ENCODE data around the gene CHRNA7. TPM values are rescaled to one million over a fixed set of nuclear protein-coding genes. Genes with fewer than 3 reads are reported as not detected.

The CHRNA7 gene
- total RNA-seq, 2 donors from 2014 or later = 2.6 to 4.4 TPM

DNA sequence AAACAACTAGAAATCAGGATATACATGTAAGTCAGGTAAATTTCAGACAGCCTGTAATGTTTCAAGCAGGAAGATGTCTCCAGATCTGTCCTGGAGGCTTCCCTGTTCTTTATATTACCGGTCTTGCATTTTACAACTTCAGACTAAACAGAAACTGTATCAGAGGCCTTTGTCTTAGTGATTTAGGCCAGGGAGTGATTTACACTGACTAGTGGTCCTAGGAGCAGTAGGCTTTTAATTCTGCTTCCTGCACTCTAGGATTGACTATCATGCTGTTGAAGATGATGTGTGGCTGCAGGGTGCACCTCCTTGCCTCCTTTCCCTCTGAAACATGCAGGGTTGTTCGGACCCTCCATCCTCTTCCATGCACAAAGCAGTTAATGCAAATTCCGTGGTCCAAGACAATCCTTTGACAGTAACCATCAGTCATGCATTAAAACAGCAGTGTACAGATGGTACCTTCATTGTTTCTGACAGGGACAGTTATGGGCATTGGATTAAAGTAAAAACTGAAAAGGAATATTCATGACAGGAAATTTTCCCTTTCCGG lies 27.6 kb downstream of the CHRNA7 start:
- no peak for TF ChIP-seq POLR2A (IDR thresholded peaks at IDR 0.05)
- TF ChIP-seq, protein P1, sequence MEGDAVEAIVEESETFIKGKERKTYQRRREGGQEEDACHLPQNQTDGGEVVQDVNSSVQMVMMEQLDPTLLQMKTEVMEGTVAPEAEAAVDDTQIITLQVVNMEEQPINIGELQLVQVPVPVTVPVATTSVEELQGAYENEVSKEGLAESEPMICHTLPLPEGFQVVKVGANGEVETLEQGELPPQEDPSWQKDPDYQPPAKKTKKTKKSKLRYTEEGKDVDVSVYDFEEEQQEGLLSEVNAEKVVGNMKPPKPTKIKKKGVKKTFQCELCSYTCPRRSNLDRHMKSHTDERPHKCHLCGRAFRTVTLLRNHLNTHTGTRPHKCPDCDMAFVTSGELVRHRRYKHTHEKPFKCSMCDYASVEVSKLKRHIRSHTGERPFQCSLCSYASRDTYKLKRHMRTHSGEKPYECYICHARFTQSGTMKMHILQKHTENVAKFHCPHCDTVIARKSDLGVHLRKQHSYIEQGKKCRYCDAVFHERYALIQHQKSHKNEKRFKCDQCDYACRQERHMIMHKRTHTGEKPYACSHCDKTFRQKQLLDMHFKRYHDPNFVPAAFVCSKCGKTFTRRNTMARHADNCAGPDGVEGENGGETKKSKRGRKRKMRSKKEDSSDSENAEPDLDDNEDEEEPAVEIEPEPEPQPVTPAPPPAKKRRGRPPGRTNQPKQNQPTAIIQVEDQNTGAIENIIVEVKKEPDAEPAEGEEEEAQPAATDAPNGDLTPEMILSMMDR (IDR thresholded peaks at IDR 0.05) = no peak
- H3K4me1 ChIP-seq = peaks cover 7% of the 10 kb centered on the region
- ATAC-seq = no peak
- no peaks in the 10 kb centered on the region for H3K36me3 ChIP-seq (replicated peaks in 1 of 2; ENCODE audit: insufficient read depth in 1 of 2, low read depth in 2 of 2)
- no peak for DNase-seq
- H3K4me3 ChIP-seq = no peak overlapping the region
- intact Hi-C loops (cut with DNase I) = no loop called here
- H3K27ac ChIP-seq = no peak overlapping the region
- H3K9me3 ChIP-seq = no peaks in the 10 kb centered on the region
- no peaks in the 10 kb centered on the region for H3K27me3 ChIP-seq
- WGBS, 2 donors = 81 to 85% methylated on average over 4 of the region's 4 CpGs

DNA sequence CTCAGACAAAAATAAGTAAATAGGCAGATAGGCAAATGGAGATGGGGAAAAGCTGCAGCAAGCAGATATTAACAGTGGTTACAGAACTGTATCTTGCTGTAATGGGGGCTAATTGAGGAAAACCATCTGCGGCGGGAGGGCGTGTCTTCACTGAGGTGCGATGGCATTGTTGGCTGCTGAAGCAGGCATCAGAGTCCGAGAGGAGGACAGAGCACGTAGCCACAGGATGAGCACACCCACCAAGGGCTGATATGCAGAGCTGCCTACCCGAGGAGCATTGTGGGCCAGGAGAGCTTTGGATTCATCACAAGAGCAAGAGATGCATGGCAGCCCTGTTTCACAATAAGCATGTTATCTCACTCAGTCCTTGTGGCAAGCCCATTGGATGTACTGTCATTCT lies 30.4 kb downstream of the CHRNA7 start:
- TF ChIP-seq, protein P1 (IDR thresholded peaks at IDR 0.05) = no peak
- no peak for TF ChIP-seq POLR2A (IDR thresholded peaks at IDR 0.05)
- DNase-seq (no peak), ATAC-seq (no peak)
- H3K27ac ChIP-seq = no peak overlapping the region
- no peak overlapping the region for H3K4me3 ChIP-seq
- no peaks in the 10 kb centered on the region for H3K36me3 ChIP-seq (replicated peaks in 1 of 2; ENCODE audit: insufficient read depth in 1 of 2, low read depth in 2 of 2)
- 92% methylated on average over 7 of the region's 7 CpGs for WGBS, 2 donors
- no peaks in the 10 kb centered on the region for H3K27me3 ChIP-seq
- intact Hi-C loops (cut with DNase I) = no loop called here
- H3K9me3 ChIP-seq = no peaks in the 10 kb centered on the region
- no peaks in the 10 kb centered on the region for H3K4me1 ChIP-seq

DNA sequence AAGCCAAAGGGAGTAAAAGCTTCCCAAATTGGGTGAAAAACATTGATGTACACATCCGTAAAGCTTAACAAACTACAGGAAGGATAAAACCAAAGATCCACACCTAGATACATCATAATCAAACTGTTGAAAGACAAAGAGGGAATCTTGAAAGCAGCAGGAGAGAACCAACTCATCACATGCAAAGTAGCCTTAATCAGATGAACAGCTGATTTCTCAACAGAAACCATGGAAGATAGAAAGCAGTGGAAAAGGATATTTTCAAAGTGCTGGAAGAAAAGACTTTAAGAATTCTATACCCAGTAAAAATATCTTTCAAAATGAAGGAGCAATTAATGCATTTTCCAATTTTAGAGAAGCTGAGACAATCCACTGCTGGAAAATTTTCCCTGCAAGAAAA lies 36.8 kb downstream of the CHRNA7 start:
- Histone ChIP-seq H3K9me3 (peaks cover 0 to 12% (median 4%) of the 10 kb centered on the region in 3 donors), H3K27ac (no peak overlapping the region), H3K4me1 (no peaks in the 10 kb centered on the region), H3K27me3 (no peaks in the 10 kb centered on the region), H3K4me3 (no peak overlapping the region), H3K36me3 (replicated peaks in 1 of 2; ENCODE audit: insufficient read depth in 1 of 2, low read depth in 2 of 2) (no peaks in the 10 kb centered on the region)
- ATAC-seq (no peak), DNase-seq (no peak)
- WGBS, 2 donors = 92 to 94% methylated on average over 1 of the region's 1 CpG
- intact Hi-C loops (cut with DNase I) = no loop called here
- TF ChIP-seq, protein P1 (IDR thresholded peaks at IDR 0.05) = no peak
- no peak for TF ChIP-seq POLR2A (IDR thresholded peaks at IDR 0.05)

DNA sequence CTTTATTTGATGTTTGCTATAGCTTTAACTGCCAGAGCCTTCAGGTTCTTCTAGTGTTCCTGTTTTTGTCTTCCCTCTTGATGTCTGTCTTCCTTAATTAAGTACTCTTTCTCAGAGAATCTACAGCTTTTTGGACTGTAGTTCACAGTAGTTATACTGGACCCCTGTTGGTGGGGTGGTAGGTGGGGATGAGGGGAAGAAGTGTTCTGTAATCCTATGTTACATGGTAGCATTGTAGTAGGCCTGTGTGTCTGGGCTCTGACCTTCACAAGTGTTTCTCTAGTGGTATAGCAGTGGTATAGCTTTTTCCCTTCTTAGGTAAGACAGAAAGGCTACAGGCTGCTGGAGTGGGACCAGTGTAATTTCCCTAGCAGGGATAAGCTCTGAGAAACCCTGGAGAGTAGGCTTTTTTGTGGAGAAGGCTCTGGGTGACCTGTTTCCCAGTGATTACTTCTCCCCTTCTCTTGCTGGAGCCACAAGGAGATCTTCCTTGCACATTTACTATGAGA lies 59.6 kb downstream of the CHRNA7 start:
- no peaks in the 10 kb centered on the region for H3K9me3 ChIP-seq
- DNase-seq = no peak
- no peak overlapping the region for H3K4me3 ChIP-seq
- no peaks in the 10 kb centered on the region for H3K36me3 ChIP-seq (replicated peaks in 1 of 2; ENCODE audit: insufficient read depth in 1 of 2, low read depth in 2 of 2)
- no peak for TF ChIP-seq POLR2A (IDR thresholded peaks at IDR 0.05)
- TF ChIP-seq, protein P1 (IDR thresholded peaks at IDR 0.05) = no peak
- ATAC-seq = no peak
- H3K4me1 ChIP-seq = peaks cover 4% of the 10 kb centered on the region
- no peak overlapping the region for H3K27ac ChIP-seq
- intact Hi-C loops (cut with DNase I) = no loop called here
- no peaks in the 10 kb centered on the region for H3K27me3 ChIP-seq
